Breast epithelium (tissue), 3 donors: ENCODE data around the gene SMCO4.

Experiments
- POLR2A ChIP-seq: fragments of 450-650 bp; IDR thresholded peaks from one replicate; pipeline ENCODE4 v1.6.1; 2016; ENCODE audit warnings: antibody characterized with exemption, mild to moderate bottlenecking, moderate library complexity
- POLR2AphosphoS5 ChIP-seq, 3 donors: sonication (generic); formaldehyde crosslinking; IDR thresholded peaks; one replicate each; pipeline ENCODE4 v1.6.1; 2017; ENCODE audit warnings: antibody characterized with exemption in 3 of 3
- TF ChIP-seq, protein P1 (sequence below), 3 donors: fragments of 450-650 bp; IDR thresholded peaks; one replicate each; pipeline ENCODE4 v1.5.1; 2016 to 2017; ENCODE audit warnings: antibody characterized with exemption in 3 of 3, mild to moderate bottlenecking in 3 of 3, moderate library complexity in 3 of 3

DNA sequence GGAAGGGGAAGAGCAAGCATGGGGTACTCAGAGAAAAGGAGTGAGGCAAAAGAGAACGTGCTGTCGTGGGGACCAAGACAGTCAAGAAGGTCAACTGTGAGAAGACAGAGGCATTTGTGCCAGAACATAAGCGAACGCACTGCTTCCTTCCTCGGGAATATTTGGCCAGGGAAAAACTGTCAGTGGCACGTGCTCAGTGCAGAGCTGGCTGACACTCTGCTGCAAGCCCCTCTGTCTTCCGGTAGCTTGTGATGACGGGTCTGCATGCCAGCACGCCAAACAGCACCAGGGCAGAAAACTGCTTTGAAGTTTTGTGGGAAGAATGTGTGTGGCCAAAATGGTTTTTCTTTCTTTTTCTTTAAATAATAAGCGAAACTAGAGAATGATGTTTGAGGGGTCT is 60.6 kb downstream of the SMCO4 start:
- no peak for TF ChIP-seq POLR2A
- no peak for TF ChIP-seq POLR2AphosphoS5 (IDR thresholded peaks at IDR 0.05)
- TF ChIP-seq, protein P1, sequence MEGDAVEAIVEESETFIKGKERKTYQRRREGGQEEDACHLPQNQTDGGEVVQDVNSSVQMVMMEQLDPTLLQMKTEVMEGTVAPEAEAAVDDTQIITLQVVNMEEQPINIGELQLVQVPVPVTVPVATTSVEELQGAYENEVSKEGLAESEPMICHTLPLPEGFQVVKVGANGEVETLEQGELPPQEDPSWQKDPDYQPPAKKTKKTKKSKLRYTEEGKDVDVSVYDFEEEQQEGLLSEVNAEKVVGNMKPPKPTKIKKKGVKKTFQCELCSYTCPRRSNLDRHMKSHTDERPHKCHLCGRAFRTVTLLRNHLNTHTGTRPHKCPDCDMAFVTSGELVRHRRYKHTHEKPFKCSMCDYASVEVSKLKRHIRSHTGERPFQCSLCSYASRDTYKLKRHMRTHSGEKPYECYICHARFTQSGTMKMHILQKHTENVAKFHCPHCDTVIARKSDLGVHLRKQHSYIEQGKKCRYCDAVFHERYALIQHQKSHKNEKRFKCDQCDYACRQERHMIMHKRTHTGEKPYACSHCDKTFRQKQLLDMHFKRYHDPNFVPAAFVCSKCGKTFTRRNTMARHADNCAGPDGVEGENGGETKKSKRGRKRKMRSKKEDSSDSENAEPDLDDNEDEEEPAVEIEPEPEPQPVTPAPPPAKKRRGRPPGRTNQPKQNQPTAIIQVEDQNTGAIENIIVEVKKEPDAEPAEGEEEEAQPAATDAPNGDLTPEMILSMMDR (IDR thresholded peaks at IDR 0.05), result no peak
